ENCODE results near the gene IPP. TPM values are rescaled to one million over a fixed set of nuclear protein-coding genes. Genes with fewer than 3 reads are reported as not detected.
"Not testable (repeated sequence)": the region's sequence is repeated elsewhere in the genome, so short reads cannot be mapped to it uniquely, and the experiment has no call there.

IPP gene
- total RNA-seq, 4 donors from 2014 or later: 5.6 to 11.7 (median 7.1) TPM

GRCh38 chr1:45677751-45678245, 72.7 kb downstream of the IPP start:
- Histone ChIP-seq H3K27ac (peak overlapping the region; percentile 74 to 98 (median 86)), H3K4me3 (no peak overlapping the region), H3K36me3 (no peaks in the 10 kb centered on the region), H3K27me3 (no peaks in the 10 kb centered on the region), H3K9me3 (no peaks in the 10 kb centered on the region), H3K4me1 (peaks cover 90 to 98% of the 10 kb centered on the region in 2 donors)
- intact Hi-C loops (cut with DNase I; ENCODE audit: low total_unique reads) (no loop called here), in situ Hi-C loops (cut with MboI; ENCODE audit: low sequenced_read_pairs in 4 of 4) (loop anchor here in 1 of 4 donors (25.0 kb wide), 1 partner anchor 90 kb away; the partner anchor contains the start of gene NASP)
- ATAC-seq (no peak), DNase-seq (no peak)
- TF ChIP-seq CTCF (IDR thresholded peaks at IDR 0.05 in 4 of 5, conservative IDR thresholded peaks at IDR 0.05 in 1 of 5) (no peak), POLR2A (IDR thresholded peaks at IDR 0.05) (no peak)

DNA sequence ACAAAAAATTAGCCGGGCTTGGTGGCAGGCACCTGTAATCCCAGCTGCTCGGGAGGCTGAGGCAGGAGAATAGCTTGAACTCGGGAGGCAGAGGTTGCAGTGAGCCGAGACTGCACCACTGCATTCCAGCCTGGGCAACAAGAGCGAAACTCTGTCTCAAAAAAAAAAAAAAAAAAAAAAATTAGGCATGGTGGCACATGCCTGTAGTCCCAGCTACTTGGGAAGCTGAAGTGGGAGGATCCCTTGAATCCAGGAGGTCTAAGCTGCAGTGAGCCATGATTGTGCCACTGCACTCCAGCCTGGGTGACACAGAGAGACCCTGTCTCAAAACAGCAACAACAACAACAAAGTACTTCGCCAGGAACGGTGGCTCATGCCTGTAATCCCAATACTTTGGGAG, 73.9 kb downstream of the IPP start:
- H3K27ac ChIP-seq: peak overlapping the region; percentile 74 to 98 (median 86)
- ATAC-seq; intact Hi-C loops (cut with DNase I; ENCODE audit: low total_unique reads); H3K27me3 ChIP-seq; H3K9me3 ChIP-seq; H3K4me3 ChIP-seq; DNase-seq; H3K36me3 ChIP-seq: not testable (repeated sequence)
- in situ Hi-C loops (cut with MboI; ENCODE audit: low sequenced_read_pairs in 4 of 4): loop anchor here in 1 of 4 donors (25.0 kb wide), 1 partner anchor 89 kb away; the partner anchor contains the start of gene NASP
- peaks cover 88 to 98% of the 10 kb centered on the region in 2 donors for H3K4me1 ChIP-seq

- no peak overlapping the region for H3K4me3 ChIP-seq
- in situ Hi-C loops (cut with MboI; ENCODE audit: low sequenced_read_pairs in 4 of 4) (no loop called here), intact Hi-C loops (cut with DNase I; ENCODE audit: low total_unique reads) (no loop called here)
- peak overlapping the region; percentile 67 to 98 (median 86) for H3K27ac ChIP-seq
- TF ChIP-seq CTCF (IDR thresholded peaks at IDR 0.05 in 4 of 5, conservative IDR thresholded peaks at IDR 0.05 in 1 of 5) (no peak), POLR2A (IDR thresholded peaks at IDR 0.05) (no peak)
- no peaks in the 10 kb centered on the region for H3K36me3 ChIP-seq
- no peaks in the 10 kb centered on the region for H3K9me3 ChIP-seq
- peaks cover 87 to 98% of the 10 kb centered on the region in 2 donors for H3K4me1 ChIP-seq
- H3K27me3 ChIP-seq: no peaks in the 10 kb centered on the region
- peak; percentile 85 to 89 for ATAC-seq
- peak in 1 of 2 donors; percentile 43 for DNase-seq
Measured at GRCh38 chr1:45674478-45674877, 76.0 kb downstream of the IPP start.

DNA sequence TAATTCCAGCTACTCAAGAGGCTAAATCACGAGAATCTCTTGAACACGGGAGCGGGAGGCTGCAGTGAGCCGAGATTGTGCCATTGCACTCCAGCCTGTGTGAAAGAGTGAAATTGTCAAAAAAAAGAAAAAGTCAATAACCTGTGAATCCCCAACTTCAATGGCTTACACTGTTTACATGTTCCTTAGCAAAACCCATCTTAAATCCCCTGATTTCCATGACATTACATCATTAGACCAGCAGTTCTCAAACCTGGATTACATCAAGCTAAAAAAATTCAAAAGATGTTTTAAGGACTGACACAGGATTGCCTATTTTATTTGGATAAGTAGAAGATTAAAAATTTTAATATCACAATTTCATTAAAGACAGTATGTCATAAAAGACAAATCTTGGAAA, 76.5 kb downstream of the IPP start:
- Histone ChIP-seq H3K27ac (peak overlapping the region; percentile 67 to 98 (median 86)), H3K27me3 (no peaks in the 10 kb centered on the region), H3K9me3 (no peaks in the 10 kb centered on the region), H3K4me3 (no peak overlapping the region), H3K36me3 (no peaks in the 10 kb centered on the region), H3K4me1 (peaks cover 87 to 98% of the 10 kb centered on the region in 2 donors)
- in situ Hi-C loops (cut with MboI; ENCODE audit: low sequenced_read_pairs in 4 of 4): no loop called here
- ATAC-seq (no peak), DNase-seq (no peak)
- TF ChIP-seq POLR2A (IDR thresholded peaks at IDR 0.05): no peak
- TF ChIP-seq CTCF (IDR thresholded peaks at IDR 0.05 in 4 of 5, conservative IDR thresholded peaks at IDR 0.05 in 1 of 5): no peak
- intact Hi-C loops (cut with DNase I; ENCODE audit: low total_unique reads): no loop called here

- peak; percentile 35 to 50 for ATAC-seq
- H3K4me3 ChIP-seq: no peak overlapping the region
- no peaks in the 10 kb centered on the region for H3K27me3 ChIP-seq
- in situ Hi-C loops (cut with MboI; ENCODE audit: low sequenced_read_pairs in 4 of 4) (loop anchor here in 1 of 4 donors (10.0 kb wide), 1 partner anchor 185 kb away; no protein-coding TSS in a partner anchor), intact Hi-C loops (cut with DNase I; ENCODE audit: low total_unique reads) (no loop called here)
- H3K4me1 ChIP-seq: peaks cover 82 to 90% of the 10 kb centered on the region in 2 donors
- H3K36me3 ChIP-seq: no peaks in the 10 kb centered on the region
- peak overlapping the region; percentile 52 to 75 (median 69) for H3K27ac ChIP-seq
- H3K9me3 ChIP-seq: no peaks in the 10 kb centered on the region
- DNase-seq: no peak
- TF ChIP-seq CTCF (IDR thresholded peaks at IDR 0.05 in 4 of 5, conservative IDR thresholded peaks at IDR 0.05 in 1 of 5) (no peak), POLR2A (IDR thresholded peaks at IDR 0.05) (no peak)
Measured at GRCh38 chr1:45669859-45670655, 80.4 kb downstream of the IPP start.

All from gastrocnemius medialis (tissue), 4 donors.